ENCODE results near the gene SPIRE1.

The SPIRE1 gene

DNA sequence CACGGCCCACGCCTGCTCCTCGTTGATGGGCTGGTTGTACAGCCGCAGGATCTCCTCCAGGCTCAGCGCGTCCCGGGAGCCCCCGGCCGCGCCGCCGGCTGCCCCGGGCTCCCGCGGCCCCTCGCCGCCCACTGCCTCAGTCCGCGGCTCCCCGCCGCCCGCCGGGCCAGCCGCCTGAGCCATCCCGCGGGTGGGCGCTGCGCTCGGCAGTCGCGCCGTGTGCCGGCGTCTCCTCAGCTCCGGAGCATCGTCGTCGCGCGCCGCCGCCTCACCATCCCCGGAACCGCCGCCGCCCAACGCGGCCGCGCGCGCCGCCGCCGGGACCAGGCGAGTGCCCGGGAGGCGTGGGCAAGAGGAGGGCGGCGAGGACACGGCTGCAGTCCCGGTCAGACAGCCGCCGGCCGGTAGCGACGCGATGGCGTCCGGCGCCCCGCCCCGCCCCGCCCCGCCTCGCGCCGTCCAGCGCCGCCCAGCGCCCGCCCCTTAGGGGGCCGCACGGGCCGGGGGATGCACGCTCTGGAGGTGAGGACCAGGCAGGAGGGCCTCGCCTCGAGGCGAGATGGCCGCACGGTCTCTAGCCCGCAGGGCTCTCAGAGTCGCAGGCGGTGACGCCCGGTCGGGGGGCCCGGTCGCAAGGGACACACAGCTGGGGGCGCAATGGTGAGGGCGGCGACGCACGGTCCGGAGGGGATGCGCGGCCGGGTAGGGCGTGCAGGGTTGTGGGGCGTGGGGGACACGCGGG, at the start of gene SPIRE1:
SPIRE1 (minus strand) TSS at position 424 of the 742 bp plus-strand sequence; CDS start at position 183, 241 bp downstream.
- Histone ChIP-seq H3K4me2 (ENCODE audit: low read length) (peak within 1 kb of the TSS; percentile 87), H3K4me3 (ENCODE audit: low read depth, low read length) (peak within 1 kb of the TSS; percentile 53), H3K9ac (peak within 1 kb of the TSS; percentile 58), H3K79me2 (peaks cover 3% of the 10 kb centered on the region), H3K27ac (peak within 1 kb of the TSS; percentile 64), H3K4me1 (peaks cover 4% of the 10 kb centered on the region), H2AFZ (peak within 1 kb of the TSS; percentile 96), H3K27me3 (ENCODE audit: control insufficient read depth, insufficient read depth, low read length) (no peaks in the 10 kb centered on the region), H3K36me3 (ENCODE audit: control insufficient read depth, insufficient read depth, low read length) (no peaks in the 10 kb centered on the region), H3K9me3 (ENCODE audit: control insufficient read depth, low read length) (no peaks in the 10 kb centered on the region)
- TF ChIP-seq, protein P1, sequence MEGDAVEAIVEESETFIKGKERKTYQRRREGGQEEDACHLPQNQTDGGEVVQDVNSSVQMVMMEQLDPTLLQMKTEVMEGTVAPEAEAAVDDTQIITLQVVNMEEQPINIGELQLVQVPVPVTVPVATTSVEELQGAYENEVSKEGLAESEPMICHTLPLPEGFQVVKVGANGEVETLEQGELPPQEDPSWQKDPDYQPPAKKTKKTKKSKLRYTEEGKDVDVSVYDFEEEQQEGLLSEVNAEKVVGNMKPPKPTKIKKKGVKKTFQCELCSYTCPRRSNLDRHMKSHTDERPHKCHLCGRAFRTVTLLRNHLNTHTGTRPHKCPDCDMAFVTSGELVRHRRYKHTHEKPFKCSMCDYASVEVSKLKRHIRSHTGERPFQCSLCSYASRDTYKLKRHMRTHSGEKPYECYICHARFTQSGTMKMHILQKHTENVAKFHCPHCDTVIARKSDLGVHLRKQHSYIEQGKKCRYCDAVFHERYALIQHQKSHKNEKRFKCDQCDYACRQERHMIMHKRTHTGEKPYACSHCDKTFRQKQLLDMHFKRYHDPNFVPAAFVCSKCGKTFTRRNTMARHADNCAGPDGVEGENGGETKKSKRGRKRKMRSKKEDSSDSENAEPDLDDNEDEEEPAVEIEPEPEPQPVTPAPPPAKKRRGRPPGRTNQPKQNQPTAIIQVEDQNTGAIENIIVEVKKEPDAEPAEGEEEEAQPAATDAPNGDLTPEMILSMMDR (IDR thresholded peaks at IDR 0.05) = no peak

DNA sequence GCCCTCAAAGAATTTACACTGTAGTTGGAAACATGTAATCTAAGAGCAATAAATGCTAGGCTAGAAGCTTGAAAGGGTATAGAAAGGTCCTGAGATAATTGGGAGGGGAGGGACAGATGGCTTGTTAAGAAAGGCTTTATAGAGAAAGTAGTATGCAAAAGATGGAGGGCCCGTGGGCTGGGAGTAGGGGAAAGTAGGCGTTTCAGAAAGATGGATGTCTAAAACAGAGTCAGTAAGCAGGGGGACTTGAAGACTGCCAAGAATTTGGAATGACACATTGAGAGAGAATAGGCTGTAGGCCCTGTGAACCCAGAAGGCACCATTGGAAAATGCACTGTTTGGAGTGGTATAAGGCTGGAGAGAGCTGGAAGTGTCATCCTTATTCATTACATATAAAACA, 45.8 kb upstream of the SPIRE1 start:
- Histone ChIP-seq H3K27ac (peak overlapping the region; percentile 96), H3K9me3 (ENCODE audit: control insufficient read depth, low read length) (no peaks in the 10 kb centered on the region), H3K4me2 (ENCODE audit: low read length) (peak overlapping the region; percentile 66), H2AFZ (peak overlapping the region; percentile 81), H3K27me3 (ENCODE audit: control insufficient read depth, insufficient read depth, low read length) (no peaks in the 10 kb centered on the region), H3K36me3 (ENCODE audit: control insufficient read depth, insufficient read depth, low read length) (no peaks in the 10 kb centered on the region), H3K4me3 (ENCODE audit: low read depth, low read length) (peak overlapping the region; percentile 86), H3K79me2 (peaks cover 25% of the 10 kb centered on the region), H3K9ac (no peak overlapping the region), H3K4me1 (peaks cover 8% of the 10 kb centered on the region)
- TF ChIP-seq, protein P1 (IDR thresholded peaks at IDR 0.05) = no peak

DNA sequence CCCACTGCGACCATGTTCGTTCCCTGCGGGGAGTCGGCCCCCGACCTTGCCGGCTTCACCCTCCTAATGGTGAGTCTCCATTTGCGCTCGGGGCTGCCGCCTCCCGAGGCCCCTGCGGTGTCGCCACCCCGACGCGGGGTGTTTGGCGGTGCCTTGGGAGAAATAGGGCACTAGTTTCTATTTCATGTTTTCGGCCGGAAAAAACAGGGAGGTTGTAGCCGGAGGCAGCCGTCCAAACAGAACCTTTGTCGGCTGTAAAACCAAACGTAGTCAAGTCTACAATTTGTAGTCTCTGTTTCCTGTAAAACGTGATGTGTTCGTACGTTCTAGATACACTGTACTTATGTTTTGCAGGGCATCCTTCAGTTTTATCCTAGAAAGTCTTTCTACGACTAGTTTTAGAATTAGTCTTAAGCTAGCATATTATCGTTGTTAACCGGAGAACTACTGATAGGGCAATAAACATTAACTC, 45.2 kb upstream of the SPIRE1 start:
- TF ChIP-seq, protein P1 (IDR thresholded peaks at IDR 0.05) = no peak
- Histone ChIP-seq H2AFZ (peak overlapping the region; percentile 81), H3K27ac (peak overlapping the region; percentile 96), H3K4me2 (ENCODE audit: low read length) (peak overlapping the region; percentile 66), H3K79me2 (peaks cover 25% of the 10 kb centered on the region), H3K27me3 (ENCODE audit: control insufficient read depth, insufficient read depth, low read length) (no peaks in the 10 kb centered on the region), H3K4me1 (peaks cover 8% of the 10 kb centered on the region), H3K4me3 (ENCODE audit: low read depth, low read length) (peak overlapping the region; percentile 86), H3K36me3 (ENCODE audit: control insufficient read depth, insufficient read depth, low read length) (no peaks in the 10 kb centered on the region), H3K9me3 (ENCODE audit: control insufficient read depth, low read length) (no peaks in the 10 kb centered on the region), H3K9ac (peak overlapping the region; percentile 93)

DNA sequence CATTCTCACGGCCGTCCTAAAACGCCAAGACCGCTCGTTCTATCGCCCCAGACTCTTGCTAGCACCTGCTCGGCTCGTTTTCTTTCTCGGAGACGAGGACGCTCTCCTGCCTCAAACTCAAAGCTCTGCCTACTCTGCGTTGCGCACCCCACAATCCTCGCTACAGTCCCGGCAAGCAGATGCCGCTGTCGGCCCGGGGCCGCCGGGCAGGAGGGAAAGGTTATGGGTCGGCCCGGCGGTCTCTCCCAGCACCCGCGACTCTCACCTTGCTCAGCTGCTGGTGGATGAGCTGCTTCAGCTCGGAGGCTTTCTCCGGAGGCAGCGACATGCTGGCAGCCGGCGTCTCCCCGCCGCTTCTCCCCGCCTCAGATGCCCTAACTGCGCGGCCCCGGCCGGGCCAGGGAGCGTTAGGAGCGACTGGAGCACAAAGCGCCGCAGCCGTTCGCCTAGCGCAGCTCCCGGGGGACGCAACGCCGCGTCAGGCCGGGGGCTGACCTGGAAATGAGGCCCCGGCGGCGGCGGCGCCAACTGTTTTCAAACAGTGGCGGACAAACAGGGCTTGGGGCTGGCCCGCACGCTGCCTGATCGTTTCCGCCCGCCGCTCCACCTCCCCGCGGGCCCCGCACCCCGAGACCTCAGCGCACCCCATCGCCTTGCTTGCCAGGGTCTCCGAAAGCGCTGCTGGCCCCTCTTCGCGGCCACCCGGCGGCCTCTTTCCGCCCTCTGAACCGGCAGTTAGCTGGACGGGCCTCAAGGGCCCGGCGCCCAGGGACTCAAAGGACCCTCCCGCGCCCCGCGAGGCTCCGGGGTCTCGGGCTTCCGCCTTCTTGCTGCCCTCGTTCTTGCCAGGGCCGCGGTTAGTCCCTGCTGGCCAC, 44.6 kb upstream of the SPIRE1 start, which contains the start of the genes CEP76 and PSMG2:
CEP76 (minus strand) TSS at position 503 of the 875 bp plus-strand sequence; CDS start at position 328, 175 bp downstream.
PSMG2 (plus strand) TSS at position 822 of the 875 bp plus-strand sequence. CDS start 66 bp downstream, outside the sequence.
- Histone ChIP-seq H3K27me3 (ENCODE audit: control insufficient read depth, insufficient read depth, low read length) (no peaks in the 10 kb centered on the region), H3K9ac (peak within 1 kb of the TSS; percentile 93), H3K36me3 (ENCODE audit: control insufficient read depth, insufficient read depth, low read length) (no peaks in the 10 kb centered on the region), H3K4me3 (ENCODE audit: low read depth, low read length) (peak within 1 kb of the TSS; percentile 86), H3K79me2 (peaks cover 25% of the 10 kb centered on the region), H2AFZ (peak within 1 kb of the TSS; percentile 81), H3K9me3 (ENCODE audit: control insufficient read depth, low read length) (no peaks in the 10 kb centered on the region), H3K4me2 (ENCODE audit: low read length) (peak within 1 kb of the TSS; percentile 66), H3K4me1 (peaks cover 8% of the 10 kb centered on the region), H3K27ac (peak within 1 kb of the TSS; percentile 96)
- TF ChIP-seq, protein P1 (IDR thresholded peaks at IDR 0.05) = no peak
